Calu3 (cell line): ENCODE results near the gene BCO2. TPM values are rescaled to one million over a fixed set of nuclear protein-coding genes. Genes with fewer than 3 reads are reported as not detected.

ENCODE experiments used
- BruUV-seq: library from RNA; stranded (reverse); fragments of 400-500 nt; replicated peaks from 2 replicates; lab custom pipeline; 2021; lab: Mats Ljungman, UMichigan
- CTCF ChIA-PET: fragments of 300-600 bp; sonication (Branson Sonifier 250); formaldehyde crosslinking; loops from one replicate; lab custom pipeline; 2022; ENCODE audit warnings: antibody characterized with exemption; lab: Charles Lee
- DNase-seq: peaks from one replicate; pipeline ENCODE4 v3.0.0; 2022
- H3K27ac Mint-ChIP-seq: one replicate; pipeline ENCODE4 v1.8.0; 2022; ENCODE audit warnings: mixed read lengths; ENCODE audit not compliant: unreplicated experiment
- H3K27me3 Mint-ChIP-seq: one replicate; pipeline ENCODE4 v1.8.0; 2022; ENCODE audit warnings: mixed read lengths; ENCODE audit not compliant: unreplicated experiment
- H3K36me3 Mint-ChIP-seq: one replicate; pipeline ENCODE4 v1.8.0; 2022; ENCODE audit warnings: mild to moderate bottlenecking, moderate library complexity, mixed read lengths; ENCODE audit not compliant: insufficient read depth, unreplicated experiment
- H3K4me1 Mint-ChIP-seq: one replicate; pipeline ENCODE4 v1.8.0; 2022; ENCODE audit warnings: mild to moderate bottlenecking, low read depth, mixed read lengths; ENCODE audit not compliant: unreplicated experiment
- H3K4me3 Mint-ChIP-seq: one replicate; pipeline ENCODE4 v1.8.0; 2022; ENCODE audit warnings: mild to moderate bottlenecking, low read depth, moderate library complexity, mixed read lengths; ENCODE audit not compliant: unreplicated experiment
- H3K9me3 Mint-ChIP-seq: one replicate; pipeline ENCODE4 v1.8.0; 2022; ENCODE audit warnings: low read depth, mixed read lengths; ENCODE audit not compliant: unreplicated experiment
- CTCF ChIP-seq: fragments of 200-600 bp; IDR thresholded peaks from one replicate; pipeline ENCODE4 v1.8.0; 2022; ENCODE audit warnings: antibody characterized with exemption; ENCODE audit not compliant: unreplicated experiment
- intact Hi-C: fragments of 100-400 bp; cut with micrococcal nuclease; formaldehyde crosslinking; loops from one replicate; pipeline ENCODE4 v1.10.0; 2022; ENCODE audit not compliant: unreplicated experiment
- total RNA-seq: library from RNA; stranded (reverse); gene quantifications from 2 replicates; pipeline ENCODE4 v1.2.3, GENCODE V29; 2022

BCO2 gene
- total RNA-seq, 1 experiment from 2014 or later = 13.8 TPM

GRCh38 chr11:112229159-112229558, 53.8 kb downstream of the BCO2 start:
- peaks cover 36% of the 10 kb centered on the region for H3K36me3 Mint-ChIP-seq
- H3K27me3 Mint-ChIP-seq = no peaks in the 10 kb centered on the region
- no peak for DNase-seq
- intact Hi-C loops = loop anchor here (5.0 kb wide), 1 partner anchor 38 kb away; no protein-coding TSS in a partner anchor
- no peaks in the 10 kb centered on the region for H3K9me3 Mint-ChIP-seq
- H3K4me3 Mint-ChIP-seq = no peak overlapping the region
- no peak for TF ChIP-seq CTCF
- no peak overlapping the region for H3K27ac Mint-ChIP-seq
- H3K4me1 Mint-ChIP-seq = peaks cover 8% of the 10 kb centered on the region
- CTCF ChIA-PET = no interaction called here
- BruUV-seq = no TSS peak

DNA sequence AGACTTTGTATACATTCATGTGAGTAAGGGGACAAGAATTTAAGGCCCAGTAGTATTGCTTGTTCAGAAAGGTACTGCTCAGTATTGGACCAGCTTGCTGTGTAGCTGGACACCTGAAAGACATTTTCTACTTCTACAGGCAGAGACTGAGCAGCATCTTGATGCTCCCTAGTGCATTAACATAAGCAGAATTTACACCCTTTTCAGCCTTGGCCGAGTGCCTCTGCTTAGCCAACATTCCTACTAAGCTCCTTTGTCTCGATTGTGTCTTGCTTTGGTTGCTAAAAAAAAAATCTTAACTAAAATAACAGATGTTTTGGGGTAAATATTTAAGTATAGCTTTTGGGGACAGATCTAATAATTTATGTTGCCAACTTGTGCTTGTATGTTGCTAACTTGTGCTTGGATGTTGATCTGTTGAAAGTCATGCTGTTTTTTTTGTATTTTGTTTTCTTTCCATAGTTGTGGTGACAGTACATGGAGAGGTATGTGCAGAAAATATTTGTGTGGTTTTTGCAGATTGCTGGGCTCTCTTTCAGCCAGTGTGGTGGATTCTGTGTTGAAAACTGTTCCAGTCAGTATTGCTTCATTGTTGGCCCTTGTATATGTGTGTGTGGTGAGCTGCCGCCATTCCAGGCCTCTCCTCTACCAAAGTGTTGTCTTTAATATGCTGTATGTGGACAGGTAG, 54.6 kb downstream of the BCO2 start:
- DNase-seq = no peak
- BruUV-seq = no TSS peak
- TF ChIP-seq CTCF = no peak
- intact Hi-C loops = loop anchor here (5.0 kb wide), 1 partner anchor 37 kb away; no protein-coding TSS in a partner anchor
- Mint-ChIP-seq H3K4me1 (peaks cover 8% of the 10 kb centered on the region), H3K9me3 (no peaks in the 10 kb centered on the region), H3K27me3 (no peaks in the 10 kb centered on the region), H3K4me3 (no peak overlapping the region), H3K36me3 (peaks cover 36% of the 10 kb centered on the region), H3K27ac (no peak overlapping the region)
- CTCF ChIA-PET = no interaction called here

- no peak for DNase-seq
- peaks cover 8% of the 10 kb centered on the region for H3K4me1 Mint-ChIP-seq
- BruUV-seq = no TSS peak
- no peak overlapping the region for H3K4me3 Mint-ChIP-seq
- H3K36me3 Mint-ChIP-seq = peaks cover 23% of the 10 kb centered on the region
- no peaks in the 10 kb centered on the region for H3K9me3 Mint-ChIP-seq
- intact Hi-C loops = no loop called here
- no peak overlapping the region for H3K27ac Mint-ChIP-seq
- CTCF ChIA-PET = no interaction called here
- H3K27me3 Mint-ChIP-seq = no peaks in the 10 kb centered on the region
- TF ChIP-seq CTCF = no peak
Measured at GRCh38 chr11:112231952-112232351, 56.6 kb downstream of the BCO2 start.

GRCh38 chr11:112235750-112236390, 60.6 kb downstream of the BCO2 start:
- Mint-ChIP-seq H3K4me3 (no peak overlapping the region), H3K27me3 (no peaks in the 10 kb centered on the region), H3K27ac (no peak overlapping the region), H3K9me3 (no peaks in the 10 kb centered on the region), H3K4me1 (no peaks in the 10 kb centered on the region), H3K36me3 (peaks cover 7% of the 10 kb centered on the region)
- intact Hi-C loops = no loop called here
- CTCF ChIA-PET = no interaction called here
- no peak for DNase-seq
- BruUV-seq = no TSS peak
- TF ChIP-seq CTCF = no peak
